Peyer's patch (tissue), 4 donors: ENCODE measurements around the gene IL21R. TPM values are rescaled to one million over a fixed set of nuclear protein-coding genes. Genes with fewer than 3 reads are reported as not detected.
"Not testable (repeated sequence)": the region's sequence is repeated elsewhere in the genome, so short reads cannot be mapped to it uniquely, and the experiment has no call there.

Source experiments
- DNase-seq, 3 donors: peaks; one replicate each; pipeline ENCODE4 v3.0.0-alpha.2; 2017 to 2019
- H3K27ac ChIP-seq, 4 donors: fragments of 200-600 bp; sonication (generic); one replicate each; pipeline ENCODE4 v1.5.1; 2016 to 2019
- H3K27me3 ChIP-seq, 2 donors: fragments of 200-600 bp; sonication (generic); one replicate each; pipeline ENCODE4 v1.5.1; 2019
- H3K36me3 ChIP-seq, 3 donors: fragments of 200-600 bp; sonication (generic); one replicate each; pipeline ENCODE4 v1.5.1; 2016 to 2019
- H3K4me1 ChIP-seq, 4 donors: fragments of 200-600 bp; sonication (generic); one replicate each; pipeline ENCODE4 v1.5.1; 2016 to 2019
- H3K4me3 ChIP-seq, 4 donors: fragments of 200-600 bp; sonication (generic); 1 replicate in 3 of 4; 2 replicates in 1 of 4; pipeline ENCODE4 v1.5.1; 2016 to 2019; ENCODE audit warnings: mild to moderate bottlenecking in 1 of 4
- H3K9me3 ChIP-seq, 4 donors: fragments of 200-600 bp; sonication (generic); one replicate each; pipeline ENCODE4 v1.5.1; 2016 to 2019; ENCODE audit warnings: mild to moderate bottlenecking in 1 of 4
- CTCF ChIP-seq, 6 experiments: fragments of 450-650 bp in 4 of 6; fragments of 200-600 bp in 2 of 6; sonication (generic) in 1 of 6; IDR thresholded peaks; one replicate each; pipeline ENCODE4 v1.5.1; 2017 to 2019; ENCODE audit warnings: antibody characterized with exemption in 6 of 6, mild to moderate bottlenecking in 3 of 6, moderate library complexity in 1 of 6
- POLR2A ChIP-seq, 2 donors: fragments of 450-650 bp; IDR thresholded peaks; one replicate each; pipeline ENCODE4 v1.5.1; 2017; ENCODE audit warnings: antibody characterized with exemption in 2 of 2, mild to moderate bottlenecking in 2 of 2, moderate library complexity in 2 of 2
- total RNA-seq, 4 donors: library from RNA; depleted of rRNA; stranded (reverse); fragments of >200 nt; gene quantifications; one replicate each; pipeline ENCODE4 v1.1.0, GENCODE V29; 2016

IL21R gene
- total RNA-seq, 4 donors from 2014 or later, result 0.18 to 4.1 (median 1.3) TPM; not detected in 1

GRCh38 chr16:27405546-27406451, 3.8 kb downstream of the IL21R start:
- no peak overlapping the region for H3K4me3 ChIP-seq
- no peaks in the 10 kb centered on the region for H3K36me3 ChIP-seq
- TF ChIP-seq CTCF (IDR thresholded peaks at IDR 0.05), result no peak
- no peak for TF ChIP-seq POLR2A (IDR thresholded peaks at IDR 0.05)
- H3K9me3 ChIP-seq, result no peaks in the 10 kb centered on the region
- H3K27ac ChIP-seq, result peak overlapping the region in 2 of 4 donors; percentile 10 to 78
- peaks cover 0 to 31% (median 15%) of the 10 kb centered on the region in 4 donors for H3K4me1 ChIP-seq
- no peaks in the 10 kb centered on the region for H3K27me3 ChIP-seq
- DNase-seq, result no peak

GRCh38 chr16:27406511-27407128, 4.6 kb downstream of the IL21R start:
- Histone ChIP-seq H3K4me3 (no peak overlapping the region), H3K36me3 (no peaks in the 10 kb centered on the region), H3K27me3 (no peaks in the 10 kb centered on the region), H3K4me1 (peaks cover 0 to 26% (median 12%) of the 10 kb centered on the region in 4 donors), H3K27ac (peak overlapping the region in 1 of 4 donors; percentile 78), H3K9me3 (no peaks in the 10 kb centered on the region)
- DNase-seq, result no peak
- TF ChIP-seq POLR2A (IDR thresholded peaks at IDR 0.05) (no peak), CTCF (IDR thresholded peaks at IDR 0.05) (no peak)

- H3K36me3 ChIP-seq, result no peaks in the 10 kb centered on the region
- H3K9me3 ChIP-seq, result no peaks in the 10 kb centered on the region
- peaks cover 0 to 24% (median 9%) of the 10 kb centered on the region in 4 donors for H3K4me1 ChIP-seq
- H3K27ac ChIP-seq, result peak overlapping the region in 1 of 4 donors; percentile 78
- DNase-seq, result no peak
- no peaks in the 10 kb centered on the region for H3K27me3 ChIP-seq
- TF ChIP-seq CTCF (IDR thresholded peaks at IDR 0.05) (no peak), POLR2A (IDR thresholded peaks at IDR 0.05) (no peak)
- no peak overlapping the region for H3K4me3 ChIP-seq
These were observed 5.2 kb downstream of the IL21R start for GRCh38 chr16:27407133-27407532.

GRCh38 chr16:27408012-27408601, 6.1 kb downstream of the IL21R start:
- no peak for DNase-seq
- H3K27ac ChIP-seq, result peak overlapping the region in 1 of 4 donors; percentile 39
- H3K4me1 ChIP-seq, result peaks cover 0 to 16% (median 4%) of the 10 kb centered on the region in 4 donors
- H3K4me3 ChIP-seq, result no peak overlapping the region
- TF ChIP-seq POLR2A (IDR thresholded peaks at IDR 0.05) (no peak), CTCF (IDR thresholded peaks at IDR 0.05) (no peak)
- H3K9me3 ChIP-seq, result no peaks in the 10 kb centered on the region
- H3K27me3 ChIP-seq, result no peaks in the 10 kb centered on the region
- no peaks in the 10 kb centered on the region for H3K36me3 ChIP-seq

GRCh38 chr16:27408602-27409031, 6.6 kb downstream of the IL21R start:
- H3K27me3 ChIP-seq, result no peaks in the 10 kb centered on the region
- H3K4me1 ChIP-seq, result peaks cover 0 to 11% (median 2%) of the 10 kb centered on the region in 4 donors
- H3K4me3 ChIP-seq, result no peak overlapping the region
- peak overlapping the region in 1 of 4 donors; percentile 39 for H3K27ac ChIP-seq
- TF ChIP-seq POLR2A (IDR thresholded peaks at IDR 0.05) (no peak), CTCF (IDR thresholded peaks at IDR 0.05) (no peak)
- H3K9me3 ChIP-seq, result no peaks in the 10 kb centered on the region
- no peak for DNase-seq
- H3K36me3 ChIP-seq, result no peaks in the 10 kb centered on the region

GRCh38 chr16:27409958-27410357, 8.0 kb downstream of the IL21R start:
- not testable (repeated sequence) for DNase-seq, H3K27me3 ChIP-seq, H3K36me3 ChIP-seq, H3K27ac ChIP-seq, H3K4me1 ChIP-seq, H3K4me3 ChIP-seq, H3K9me3 ChIP-seq
